ENCODE data around the gene SLC18A2.

- TF ChIP-seq CTCF (IDR thresholded peaks at IDR 0.05) (no peak), EZH2phosphoT487 (IDR thresholded peaks at IDR 0.05) (no peak)
These were observed 81.3 kb downstream of the SLC18A2 start for GRCh38 chr10:117322260-117322659.
